ENCODE measurements around the gene B4GALNT3. TPM values are rescaled to one million over a fixed set of nuclear protein-coding genes. Genes with fewer than 3 reads are reported as not detected.

The B4GALNT3 gene
- total RNA-seq, 1 experiment from 2014 or later, result 23.3 TPM

DNA sequence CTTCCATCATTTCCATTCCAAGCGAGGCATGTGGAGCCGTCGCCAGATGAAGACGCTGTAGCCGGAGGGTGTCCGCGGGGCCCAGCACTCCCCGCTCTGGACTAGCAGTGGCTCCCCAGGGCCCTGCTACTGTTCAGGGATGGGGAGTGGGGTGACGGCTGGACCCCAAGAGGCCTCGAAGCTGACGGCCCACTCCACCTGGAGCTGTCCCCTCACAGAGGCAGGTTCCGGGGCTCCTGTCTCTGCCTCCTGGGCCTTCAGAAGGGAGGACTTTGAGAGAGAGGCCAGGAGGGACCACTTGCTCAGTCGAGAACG is 101.6 kb downstream of the B4GALNT3 start:
- H3K4ac ChIP-seq (ENCODE audit: low read depth, low read length), result no peak overlapping the region
- H3K9me3 Mint-ChIP-seq, result no peaks in the 10 kb centered on the region
- TF ChIP-seq CTCF (conservative IDR thresholded peaks at IDR 0.05), result no peak
- H3K27me3 Mint-ChIP-seq (ENCODE audit: low read depth), result no peaks in the 10 kb centered on the region; the same call in 1 of the 2 replicates
- no CpG with 5 or more reads among the region's 14 CpGs for WGBS (ENCODE audit: extremely low coverage, insufficient read length, low lambda C conversion rate)
- H3K4me1 ChIP-seq (ENCODE audit: insufficient read depth, low read length), result no peaks in the 10 kb centered on the region
- no peak overlapping the region for H3K56ac ChIP-seq (ENCODE audit: insufficient read length, low read depth, low read length)
- H4K5ac ChIP-seq (ENCODE audit: insufficient read length, low read depth, low read length), result no peak overlapping the region
- no peak overlapping the region for H2AK5ac ChIP-seq (ENCODE audit: insufficient read length, low read length)
- no peak overlapping the region for H2AFZ ChIP-seq (ENCODE audit: low read length)
- no peak overlapping the region for H3K18ac ChIP-seq (ENCODE audit: insufficient read length, low read depth, low read length)
- no peak overlapping the region for H2BK15ac ChIP-seq (ENCODE audit: low read depth, low read length)
- no peak overlapping the region for H2BK5ac ChIP-seq (ENCODE audit: insufficient read length, low read length)
- no peaks in the 10 kb centered on the region; a peak in 2 of 7 replicates for H3K36me3 Mint-ChIP-seq (ENCODE audit: insufficient read depth in 1 of 3, low read depth in 3 of 3)
- H4K91ac ChIP-seq (ENCODE audit: insufficient read length, low read depth, low read length), result no peak overlapping the region
- H3K9ac ChIP-seq (ENCODE audit: extremely low read depth, insufficient read length, low read length), result no peak overlapping the region
- no peak overlapping the region for H3T11ph ChIP-seq (ENCODE audit: low read length)
- no peak for DNase-seq
- H3K27ac ChIP-seq (ENCODE audit: insufficient read length, low read depth, low read length), result no peak overlapping the region
- no peak overlapping the region for H4K8ac ChIP-seq (replicated peaks; ENCODE audit: insufficient read length, low read depth, low read length)
- no peak overlapping the region for H3K23ac ChIP-seq (ENCODE audit: insufficient read length, low read depth, low read length)
- H3K79me1 ChIP-seq (ENCODE audit: insufficient read depth, low read depth, low read length, poor library complexity, severe bottlenecking), result no peaks in the 10 kb centered on the region
- no peak overlapping the region for H3K4me3 Mint-ChIP-seq
- H2BK12ac ChIP-seq (ENCODE audit: insufficient read length, low read depth, low read length), result no peak overlapping the region
- H3K27ac Mint-ChIP-seq, result no peak overlapping the region
- H3K27me3 ChIP-seq (ENCODE audit: insufficient read depth, low read length), result no peaks in the 10 kb centered on the region
- H3K4me1 Mint-ChIP-seq, result peaks cover 2 to 4% of the 10 kb centered on the region in 2 experiments; a peak in 2 of 4 replicates
- no peak overlapping the region for H3K14ac ChIP-seq (ENCODE audit: insufficient read depth, low read length)
- H2BK120ac ChIP-seq (ENCODE audit: low read depth, low read length, poor library complexity, severe bottlenecking), result no peak overlapping the region
- no peaks in the 10 kb centered on the region for H3K23me2 ChIP-seq (ENCODE audit: insufficient read length, low read depth, low read length, poor library complexity, severe bottlenecking)
- H3K4me2 ChIP-seq (ENCODE audit: insufficient read depth, insufficient read length, low read length), result no peak overlapping the region
- no peak overlapping the region for H2BK20ac ChIP-seq (ENCODE audit: low read depth, low read length, poor library complexity, severe bottlenecking)
- no peaks in the 10 kb centered on the region for H3K79me2 ChIP-seq (ENCODE audit: insufficient read depth, low read length)
- no peaks in the 10 kb centered on the region for H4K20me1 ChIP-seq (ENCODE audit: control insufficient read depth, insufficient read depth, insufficient read length)
- H3K9me3 ChIP-seq (ENCODE audit: control insufficient read depth, low read depth, low read length), result no peaks in the 10 kb centered on the region

All from H9 (cell line).